Loucy (cell line): ENCODE measurements around the gene PHF14.

Source experiments
- H2AFZ ChIP-seq: fragments of 200-600 bp; sonication (generic); 2 replicates; pipeline ENCODE4 v1.6.0; 2016; ENCODE audit warnings: antibody characterized with exemption, mild to moderate bottlenecking, low read length, moderate library complexity
- H3F3A ChIP-seq: fragments of 200-600 bp; 2 replicates; pipeline ENCODE4 v1.6.0; 2016; ENCODE audit warnings: antibody characterized with exemption, low read depth, mild to moderate bottlenecking
- H3K27me3 ChIP-seq: fragments of 200-600 bp; sonication (generic); 2 replicates; pipeline ENCODE4 v1.6.1; 2014; ENCODE audit warnings: low read length, mild to moderate bottlenecking; ENCODE audit not compliant: insufficient read depth, poor library complexity, severe bottlenecking
- H3K36me3 ChIP-seq: fragments of 200-600 bp; sonication (generic); 2 replicates; pipeline ENCODE4 v1.6.1; 2016; ENCODE audit warnings: low read length; ENCODE audit not compliant: insufficient read depth
- H3K4me1 ChIP-seq: fragments of 200-600 bp; sonication (generic); 2 replicates; pipeline ENCODE4 v1.5.1; 2014; ENCODE audit warnings: low read length, mild to moderate bottlenecking; ENCODE audit not compliant: insufficient read depth, poor library complexity, severe bottlenecking
- H3K4me2 ChIP-seq: fragments of 200-600 bp; sonication (generic); 2 replicates; pipeline ENCODE4 v1.6.0; 2014; ENCODE audit warnings: antibody characterized with exemption, low read length, low read depth, mild to moderate bottlenecking; ENCODE audit not compliant: poor library complexity, severe bottlenecking
- H3K4me3 ChIP-seq: fragments of 200-600 bp; sonication (generic); 2 replicates; pipeline ENCODE4 v1.5.1; 2014; ENCODE audit warnings: low read length, mild to moderate bottlenecking, mixed read lengths; ENCODE audit not compliant: poor library complexity, severe bottlenecking
- H3K79me2 ChIP-seq: fragments of 200-600 bp; sonication (generic); 2 replicates; pipeline ENCODE4 v1.6.1; 2014; ENCODE audit warnings: low read length; ENCODE audit not compliant: insufficient read depth
- H3K9ac ChIP-seq: fragments of 200-600 bp; sonication (generic); 2 replicates; pipeline ENCODE4 v1.6.0; 2014; ENCODE audit warnings: mild to moderate bottlenecking, low read depth, low read length, moderate library complexity; ENCODE audit not compliant: poor library complexity, severe bottlenecking
- H3K9me2 ChIP-seq: fragments of 200-600 bp; sonication (generic); replicated peaks from 2 replicates; pipeline ENCODE4 v1.6.1; 2016; ENCODE audit warnings: low read depth, low read length, mixed read lengths
- H3K9me3 ChIP-seq: fragments of 200-600 bp; sonication (generic); 2 replicates; pipeline ENCODE4 v1.6.1; 2014; ENCODE audit warnings: mild to moderate bottlenecking, antibody characterized with exemption, low read length, low read depth; ENCODE audit not compliant: insufficient read depth
- H4K20me1 ChIP-seq: fragments of 200-600 bp; sonication (generic); 2 replicates; pipeline ENCODE4 v1.6.0; 2014; ENCODE audit warnings: antibody characterized with exemption, low read length, mild to moderate bottlenecking; ENCODE audit not compliant: insufficient read depth, poor library complexity, severe bottlenecking
- EZH2phosphoT487 ChIP-seq: fragments of 200-600 bp; IDR thresholded peaks from 2 replicates; pipeline ENCODE4 v1.6.1; 2018; ENCODE audit warnings: antibody characterized with exemption, mild to moderate bottlenecking, moderate library complexity, borderline replicate concordance
- TF ChIP-seq, protein P1 (sequence below): fragments of 200-600 bp; sonication (generic); conservative IDR thresholded peaks from 2 replicates; pipeline ENCODE4 v1.5.1; 2014; ENCODE audit warnings: mild to moderate bottlenecking, antibody characterized with exemption, low read length

PHF14 gene

DNA sequence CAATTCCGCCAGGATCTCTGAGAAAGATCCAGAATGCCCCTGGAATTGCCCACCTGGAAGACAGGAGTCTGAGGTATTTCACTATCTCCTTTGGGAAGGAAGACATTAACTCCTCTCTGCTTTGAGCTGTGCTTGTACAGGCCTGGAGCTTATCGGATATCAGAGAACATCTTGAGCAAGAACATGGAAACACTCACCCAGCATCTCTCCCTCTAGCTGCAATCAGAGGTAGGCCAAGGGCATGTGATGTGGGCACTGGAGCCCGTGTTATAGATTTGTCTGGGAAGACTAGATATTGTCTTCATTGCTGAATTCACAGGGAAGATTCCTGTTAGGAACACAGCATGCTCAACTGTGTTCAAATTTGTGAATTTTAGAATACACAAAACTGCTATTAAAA lies 233.9 kb downstream of the PHF14 start:
- no peaks in the 10 kb centered on the region for H3K79me2 ChIP-seq
- no peaks in the 10 kb centered on the region for H3F3A ChIP-seq
- no peak overlapping the region for H3K4me2 ChIP-seq
- peaks cover 22% of the 10 kb centered on the region for H3K4me1 ChIP-seq
- no peak overlapping the region for H3K4me3 ChIP-seq
- no peak overlapping the region for H2AFZ ChIP-seq
- H4K20me1 ChIP-seq = no peaks in the 10 kb centered on the region
- no peaks in the 10 kb centered on the region for H3K36me3 ChIP-seq
- no peaks in the 10 kb centered on the region for H3K27me3 ChIP-seq
- no peak for TF ChIP-seq EZH2phosphoT487
- TF ChIP-seq, protein P1, sequence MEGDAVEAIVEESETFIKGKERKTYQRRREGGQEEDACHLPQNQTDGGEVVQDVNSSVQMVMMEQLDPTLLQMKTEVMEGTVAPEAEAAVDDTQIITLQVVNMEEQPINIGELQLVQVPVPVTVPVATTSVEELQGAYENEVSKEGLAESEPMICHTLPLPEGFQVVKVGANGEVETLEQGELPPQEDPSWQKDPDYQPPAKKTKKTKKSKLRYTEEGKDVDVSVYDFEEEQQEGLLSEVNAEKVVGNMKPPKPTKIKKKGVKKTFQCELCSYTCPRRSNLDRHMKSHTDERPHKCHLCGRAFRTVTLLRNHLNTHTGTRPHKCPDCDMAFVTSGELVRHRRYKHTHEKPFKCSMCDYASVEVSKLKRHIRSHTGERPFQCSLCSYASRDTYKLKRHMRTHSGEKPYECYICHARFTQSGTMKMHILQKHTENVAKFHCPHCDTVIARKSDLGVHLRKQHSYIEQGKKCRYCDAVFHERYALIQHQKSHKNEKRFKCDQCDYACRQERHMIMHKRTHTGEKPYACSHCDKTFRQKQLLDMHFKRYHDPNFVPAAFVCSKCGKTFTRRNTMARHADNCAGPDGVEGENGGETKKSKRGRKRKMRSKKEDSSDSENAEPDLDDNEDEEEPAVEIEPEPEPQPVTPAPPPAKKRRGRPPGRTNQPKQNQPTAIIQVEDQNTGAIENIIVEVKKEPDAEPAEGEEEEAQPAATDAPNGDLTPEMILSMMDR = no peak
- no peak overlapping the region for H3K9ac ChIP-seq
- no peaks in the 10 kb centered on the region for H3K9me2 ChIP-seq
- H3K9me3 ChIP-seq = no peaks in the 10 kb centered on the region

DNA sequence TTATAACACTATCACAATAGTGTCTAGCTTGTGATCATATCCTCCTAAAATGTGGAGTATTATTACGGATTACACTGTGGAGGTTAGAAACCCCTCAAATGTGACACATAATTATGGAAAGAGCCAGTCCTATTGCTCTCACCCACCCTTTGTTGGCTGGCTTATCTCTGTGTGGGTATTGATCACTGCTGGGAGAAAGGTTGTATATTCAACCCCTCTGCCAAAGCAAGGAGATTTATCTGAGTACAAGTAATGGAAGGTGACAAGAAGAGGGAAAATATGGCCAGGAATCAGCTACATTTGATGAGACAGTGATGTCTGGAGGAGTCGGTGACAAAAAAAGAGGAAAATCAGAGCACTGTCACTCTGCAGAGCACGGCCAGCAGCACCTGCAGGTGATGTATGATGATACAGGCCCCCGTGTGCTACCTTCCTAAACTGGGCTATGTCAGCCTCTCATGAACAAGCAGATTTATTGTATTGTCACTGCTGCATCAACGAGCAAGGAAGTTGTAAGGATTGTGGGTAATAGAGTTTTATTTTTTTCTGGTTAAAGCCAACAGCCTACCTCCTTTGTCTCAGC lies 235.3 kb downstream of the PHF14 start:
- H3K27me3 ChIP-seq = no peaks in the 10 kb centered on the region
- H3K4me3 ChIP-seq = no peak overlapping the region
- H2AFZ ChIP-seq = no peak overlapping the region; the same call in 1 of the 2 replicates
- H3K9me3 ChIP-seq = no peaks in the 10 kb centered on the region
- no peak overlapping the region for H3K9ac ChIP-seq
- H3K4me2 ChIP-seq = no peak overlapping the region
- no peaks in the 10 kb centered on the region for H3K36me3 ChIP-seq
- no peak for TF ChIP-seq EZH2phosphoT487
- TF ChIP-seq, protein P1 = no peak
- H3F3A ChIP-seq = no peaks in the 10 kb centered on the region
- H3K9me2 ChIP-seq = no peaks in the 10 kb centered on the region
- H3K4me1 ChIP-seq = peaks cover 30% of the 10 kb centered on the region
- H3K79me2 ChIP-seq = no peaks in the 10 kb centered on the region
- no peaks in the 10 kb centered on the region for H4K20me1 ChIP-seq

DNA sequence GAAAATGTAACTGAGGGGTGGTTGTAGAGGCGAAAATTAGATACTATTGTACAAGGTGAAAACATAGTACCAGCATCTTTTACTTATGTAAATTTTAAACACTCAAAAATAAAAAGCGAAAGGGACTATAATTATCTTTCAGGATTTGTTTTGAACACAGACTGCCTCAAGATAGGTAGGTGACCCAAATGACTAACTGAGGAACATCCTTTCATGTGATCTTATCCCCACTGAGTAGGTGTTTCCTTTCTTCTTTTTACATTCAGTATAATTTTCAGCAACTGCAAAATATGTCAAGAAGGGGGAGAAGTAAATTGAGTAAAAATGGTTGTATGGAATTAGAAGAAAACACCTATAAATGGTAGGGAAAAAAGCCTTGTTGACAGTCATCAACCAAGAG lies 236.7 kb downstream of the PHF14 start:
- no peaks in the 10 kb centered on the region for H3K36me3 ChIP-seq
- no peaks in the 10 kb centered on the region for H3F3A ChIP-seq
- H3K4me2 ChIP-seq = no peak overlapping the region
- TF ChIP-seq, protein P1 = no peak
- TF ChIP-seq EZH2phosphoT487 = no peak
- no peaks in the 10 kb centered on the region for H3K79me2 ChIP-seq
- H2AFZ ChIP-seq = no peak overlapping the region; the same call in 1 of the 2 replicates
- H3K9ac ChIP-seq = no peak overlapping the region
- H3K9me2 ChIP-seq = no peaks in the 10 kb centered on the region
- H3K9me3 ChIP-seq = no peaks in the 10 kb centered on the region
- H3K27me3 ChIP-seq = no peaks in the 10 kb centered on the region
- peaks cover 43% of the 10 kb centered on the region for H3K4me1 ChIP-seq
- H3K4me3 ChIP-seq = no peak overlapping the region
- no peaks in the 10 kb centered on the region for H4K20me1 ChIP-seq
